Kidney (tissue), 22 donors: ENCODE results near the gene RCAN2. TPM values are rescaled to one million over a fixed set of nuclear protein-coding genes. Genes with fewer than 3 reads are reported as not detected.

Experiments
- DNase-seq, 5 donors: peaks; one replicate each; pipeline ENCODE4 v3.0.0-alpha.2; 2013 to 2020
- FAIRE-seq: peaks from 2 replicates; lab custom pipeline; 2012; peaks lifted over from hg19 to GRCh38; lab: Jason Lieb, UNC
- H3K27ac ChIP-seq, 2 donors: one replicate each; pipeline ENCODE4 v1.7.0; 2013; ENCODE audit warnings: low read depth in 2 of 2, low read length in 2 of 2, inconsistent platforms in 1 of 2
- H3K27me3 ChIP-seq: one replicate; pipeline ENCODE4 v1.7.1; 2013; ENCODE audit warnings: low read length, inconsistent platforms; ENCODE audit not compliant: control insufficient read depth, insufficient read depth
- H3K36me3 ChIP-seq, 3 donors: one replicate each; pipeline versions ENCODE4 v1.7.0 to v1.7.1; 2013; ENCODE audit warnings: low read length in 3 of 3, control low read depth in 1 of 3, inconsistent platforms in 1 of 3; ENCODE audit not compliant: insufficient read depth in 3 of 3, control insufficient read depth in 2 of 3
- H3K4me1 ChIP-seq, 3 donors: one replicate each; pipeline versions ENCODE4 v1.7.0 to v1.7.1; 2013; ENCODE audit warnings: low read length in 3 of 3, inconsistent platforms in 1 of 3, low read depth in 1 of 3; ENCODE audit not compliant: control insufficient read depth in 2 of 3, insufficient read depth in 2 of 3
- H3K4me3 ChIP-seq, 3 donors: one replicate each; pipeline versions ENCODE4 v1.7.0 to v1.8.1; 2013; ENCODE audit warnings: low read length in 3 of 3, control low read depth in 1 of 3, inconsistent platforms in 1 of 3
- H3K9ac ChIP-seq, 3 donors: one replicate each; pipeline versions ENCODE4 v1.7.0 to v1.7.1; 2013; ENCODE audit warnings: low read length in 3 of 3, control low read depth in 1 of 3, inconsistent platforms in 1 of 3
- H3K9me3 ChIP-seq, 3 donors: one replicate each; pipeline versions ENCODE4 v1.7.0 to v1.7.1; 2013; ENCODE audit warnings: low read length in 3 of 3, control low read depth in 1 of 3, inconsistent platforms in 1 of 3; ENCODE audit not compliant: control insufficient read depth in 2 of 3, insufficient read depth in 1 of 3
- CTCF ChIP-seq: IDR thresholded peaks from 3 replicates; pipeline ENCODE4 v1.5.1; 2012; ENCODE audit warnings: mild to moderate bottlenecking, moderate library complexity, borderline replicate concordance; ENCODE audit not compliant: insufficient read depth; ENCODE audit errors: extremely low read depth
- intact Hi-C: fragments of 100-400 bp; cut with DNase I; formaldehyde crosslinking; loops from one replicate; pipeline ENCODE4 v1.11.1; 2022
- long read RNA-seq, 10 donors: library from polyadenylated mRNA in 1 of 10; unstranded in 1 of 10; transcript quantifications; one replicate each; pipeline ENCODE4 v2.0.0 and lab custom pipeline, GENCODE V29; 2021 to 2026
- polyA plus RNA-seq: library from polyadenylated mRNA; stranded (reverse); fragments of 350-450 nt; fragmentation: Illumina TruSeq; extraction: RNeasy Lipid Tissue Mini Kit (QIAGEN cat#74804); gene quantifications from one replicate; pipeline ENCODE4 v1.2.3, GENCODE V29; 2014; ENCODE audit warnings: low read depth, low replicate concordance; ENCODE audit not compliant: insufficient read depth
- total RNA-seq: library from RNA; stranded (reverse); fragmentation: NEBNext Ultra II Directional; extraction: Animal tissue kit (Norgen Biotek cat#: 25700); gene quantifications from one replicate; pipeline ENCODE4 v1.2.1, GENCODE V29; 2021
- donor health status: control.
- donor health status: control.
- donor health status: control.
- donor health status: control.
- donor health status: control.
- donor health status: DM: yes; HTN: yes; CAD: no.
- donor health status: Normal renal cell carcinoma (clear cell type).

RCAN2 gene
- 25.7 TPM for total RNA-seq
- 37.4 TPM for polyA plus RNA-seq
- long read RNA-seq, donor 1 = 0 reads
- long read RNA-seq, donor 2, partial matches to known transcripts = 8 of 8 reads
- long read RNA-seq, donor 2, other reads (novel, unspliced or antisense) = 0 of 8 reads
- long read RNA-seq, donor 3, partial matches to known transcripts = 6 of 7 reads
- long read RNA-seq, donor 3, other reads (novel, unspliced or antisense) = 0 of 7 reads
- long read RNA-seq, donor 4, partial matches to known transcripts = 6 of 6 reads
- long read RNA-seq, donor 4, other reads (novel, unspliced or antisense) = 0 of 6 reads
- long read RNA-seq, donor 5 = 0 reads
- long read RNA-seq, donor 6, partial matches to known transcripts = 7 of 7 reads
- long read RNA-seq, donor 6, other reads (novel, unspliced or antisense) = 0 of 7 reads
- long read RNA-seq, donor 7, partial matches to known transcripts = 9 of 17 reads
- long read RNA-seq, donor 7, other reads (novel, unspliced or antisense) = 7 of 17 reads
- long read RNA-seq, donor 8, partial matches to known transcripts = 14 of 14 reads
- long read RNA-seq, donor 8, other reads (novel, unspliced or antisense) = 0 of 14 reads
- long read RNA-seq, donor 9, partial matches to known transcripts = 9 of 9 reads
- long read RNA-seq, donor 9, other reads (novel, unspliced or antisense) = 0 of 9 reads
- long read RNA-seq, donor 10, partial matches to known transcripts = 5 of 5 reads
- long read RNA-seq, donor 10, other reads (novel, unspliced or antisense) = 0 of 5 reads

- TF ChIP-seq CTCF = no peak
- H3K4me1 ChIP-seq = peaks cover 0 to 7% (median 0%) of the 10 kb centered on the region in 3 donors
- no peaks in the 10 kb centered on the region for H3K27me3 ChIP-seq
- intact Hi-C loops = no loop called here
- peak within 1 kb of the TSS; percentile 0 to 68 (median 31) for H3K9ac ChIP-seq
- H3K4me3 ChIP-seq = peak within 1 kb of the TSS; percentile 63 to 82 (median 77)
- H3K27ac ChIP-seq = peak within 1 kb of the TSS; percentile 38 to 85
- FAIRE-seq (no peak), DNase-seq (peak; percentile 76 to 87 (median 85))
- no peaks in the 10 kb centered on the region for H3K36me3 ChIP-seq
- H3K9me3 ChIP-seq = no peaks in the 10 kb centered on the region
These were observed at the start of gene RCAN2 for GRCh38 chr6:46491201-46491627. RCAN2 (minus strand) TSS chr6:46491449.

- FAIRE-seq (no peak), DNase-seq (peak in 2 of 5 donors; percentile 32 to 86)
- no peaks in the 10 kb centered on the region for H3K9me3 ChIP-seq
- H3K36me3 ChIP-seq = no peaks in the 10 kb centered on the region
- no peak overlapping the region for H3K9ac ChIP-seq
- H3K4me1 ChIP-seq = no peaks in the 10 kb centered on the region
- H3K27ac ChIP-seq = no peak overlapping the region
- no peaks in the 10 kb centered on the region for H3K27me3 ChIP-seq
- intact Hi-C loops = no loop called here
- no peak for TF ChIP-seq CTCF
- H3K4me3 ChIP-seq = no peak overlapping the region
These were observed 48.6 kb upstream of the RCAN2 start for GRCh38 chr6:46539866-46540265.

GRCh38 chr6:46538800-46539480 lies 47.7 kb upstream of the RCAN2 start:
- peak in 2 of 5 donors; percentile 55 to 80 for DNase-seq
- TF ChIP-seq CTCF = no peak
- H3K9me3 ChIP-seq = no peaks in the 10 kb centered on the region
- H3K27me3 ChIP-seq = no peaks in the 10 kb centered on the region
- intact Hi-C loops = no loop called here
- H3K9ac ChIP-seq = no peak overlapping the region
- no peaks in the 10 kb centered on the region for H3K4me1 ChIP-seq
- no peak overlapping the region for H3K4me3 ChIP-seq
- H3K36me3 ChIP-seq = no peaks in the 10 kb centered on the region
- no peak overlapping the region for H3K27ac ChIP-seq
- FAIRE-seq = no peak
